Tongue (tissue), 2 donors: ENCODE measurements around the gene FCRL4. TPM values are rescaled to one million over a fixed set of nuclear protein-coding genes. Genes with fewer than 3 reads are reported as not detected.
A peak's percentile ranks its signal among the peaks of the same experiment; 100 is the strongest.
"Not testable (repeated sequence)": the region's sequence is repeated elsewhere in the genome, so short reads cannot be mapped to it uniquely, and the experiment has no call there.

Experiments used
- DNase-seq: peaks from one replicate; pipeline ENCODE4 v3.0.0-alpha.2; 2015
- total RNA-seq: library from RNA; depleted of rRNA; stranded (reverse); fragments of >200 nt; gene quantifications from one replicate; pipeline ENCODE4 v1.2.3, GENCODE V29; 2014

Gene FCRL4
- total RNA-seq, 1 donor from 2014 or later, result not detected

- DNase-seq, result no peak
Measured at GRCh38 chr1:157551694-157552693, 45.9 kb downstream of the FCRL4 start, which contains the start of gene FCRL5. Gene FCRL5 (minus strand): TSS chr1:157552515. CDS start chr1:157552362, 153 bp downstream.

DNA sequence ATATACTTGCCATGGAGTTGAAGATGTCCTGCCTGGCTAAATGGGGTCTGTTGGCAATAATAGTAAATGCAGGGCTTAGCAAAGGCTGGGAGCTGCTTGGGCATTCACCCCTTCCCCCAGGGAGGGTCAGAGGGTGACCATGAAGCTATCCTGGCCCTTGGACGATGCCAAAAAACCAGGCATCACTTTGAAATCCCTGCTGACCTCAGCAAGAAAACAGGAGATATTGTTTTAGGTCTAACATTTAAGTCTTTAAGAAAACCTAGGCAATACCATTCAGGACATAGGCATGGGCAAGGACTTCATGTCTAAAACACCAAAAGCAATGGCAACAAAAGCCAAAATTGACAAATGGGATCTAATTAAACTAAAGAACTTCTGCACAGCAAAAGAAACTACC lies 49.8 kb downstream of the FCRL4 start:
- not testable (repeated sequence) for DNase-seq

DNA sequence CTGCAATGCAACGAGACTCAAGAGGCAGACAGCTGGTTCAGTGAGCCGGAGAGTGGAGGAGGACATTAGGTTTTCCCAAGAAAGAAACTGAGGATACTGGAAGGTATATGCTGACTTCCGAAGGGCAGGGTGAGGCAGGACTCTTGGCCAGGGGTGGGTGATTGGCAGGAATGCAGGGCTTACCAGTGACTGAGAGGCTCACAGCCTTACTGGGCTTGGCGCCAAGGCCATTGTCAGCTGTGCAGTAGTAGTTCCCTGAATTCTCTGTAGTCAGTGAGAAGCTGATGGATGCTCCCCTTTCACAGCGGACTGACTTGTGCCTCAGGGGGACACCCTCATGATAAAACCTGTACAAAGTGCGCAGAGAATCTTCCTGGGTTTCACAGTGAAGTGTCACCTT lies 55.2 kb downstream of the FCRL4 start:
- DNase-seq, result peak; percentile 46

DNA sequence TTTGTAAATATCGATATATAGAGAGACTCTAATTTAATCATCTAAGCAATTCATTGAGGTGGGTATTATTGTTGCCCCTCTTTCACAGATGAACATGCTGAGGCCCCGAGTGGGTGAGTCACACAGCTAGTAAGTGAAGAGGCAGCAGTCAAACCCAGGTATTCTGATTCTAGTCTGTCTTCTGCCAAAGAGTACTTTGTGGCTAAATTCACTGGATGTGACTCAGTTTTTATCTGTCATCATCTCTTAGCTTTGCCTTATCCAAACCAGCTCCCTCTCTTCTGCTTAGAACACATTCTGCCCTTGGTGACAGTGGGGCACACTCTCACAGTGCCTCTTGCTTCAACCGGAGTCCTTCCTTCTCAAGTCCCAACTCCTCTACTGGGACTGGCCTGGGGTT lies 57.0 kb downstream of the FCRL4 start:
- no peak for DNase-seq

- no peak for DNase-seq
Measured at GRCh38 chr1:157540160-157540748, 57.6 kb downstream of the FCRL4 start.

DNA sequence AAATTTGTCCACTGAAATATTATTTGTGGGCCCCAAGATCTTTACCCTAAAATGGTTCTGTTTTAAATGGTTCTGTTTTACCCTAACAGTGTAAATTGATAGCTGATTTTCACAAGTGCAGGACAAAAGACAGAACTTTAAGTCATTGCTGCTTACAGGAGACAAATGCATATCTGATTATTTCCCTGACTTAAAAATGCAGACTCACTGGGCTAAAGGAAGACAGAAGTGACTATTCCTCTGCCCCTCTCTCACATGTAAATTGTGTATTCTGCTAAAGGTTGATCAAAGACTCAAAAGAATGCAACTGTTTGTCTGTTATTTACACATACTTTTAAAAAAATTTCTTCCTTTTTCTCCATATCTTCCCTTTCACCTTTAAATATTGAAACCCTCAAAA lies 58.3 kb downstream of the FCRL4 start:
- DNase-seq, result no peak

DNA sequence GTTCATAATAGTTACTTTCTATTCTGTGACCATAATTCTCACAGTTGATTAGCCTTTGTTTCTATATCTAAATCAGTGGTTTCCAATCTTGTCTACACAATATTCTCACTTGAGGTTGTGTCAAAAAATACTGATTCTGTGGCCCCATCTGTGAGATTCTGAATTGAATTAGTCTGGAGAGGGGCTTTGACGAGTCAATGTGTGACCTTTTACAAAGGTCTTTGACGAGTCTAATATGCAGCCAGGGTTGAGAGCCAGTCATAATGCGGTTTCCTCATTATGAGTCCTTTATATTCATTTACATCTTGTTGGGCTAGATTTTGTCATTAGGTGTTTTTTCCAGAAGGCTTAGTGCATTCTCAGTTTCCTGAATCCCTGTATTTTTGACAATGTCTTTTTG lies 65.3 kb downstream of the FCRL4 start:
- no peak for DNase-seq

GRCh38 chr1:157523774-157524493 lies 74.0 kb downstream of the FCRL4 start:
- DNase-seq, result no peak

Other genes starting within 250 kb of the FCRL4 start
- 0.10 TPM for gene FCRL5, start 45.6 kb downstream of the FCRL4 start, total RNA-seq
- not detected for gene FCRL3, start 102.7 kb upstream of the FCRL4 start, total RNA-seq
- 0.10 TPM for gene FCRL2, start 179.0 kb upstream of the FCRL4 start, total RNA-seq
- 1.2 TPM for gene FCRL1, start 222.0 kb upstream of the FCRL4 start, total RNA-seq
- gene CD5L, start 243.7 kb upstream of the FCRL4 start, total RNA-seq, result not detected